CD4-positive, alpha-beta T cell (primary cell): Measurements from ENCODE around the gene AKAP9. TPM values are rescaled to one million over a fixed set of nuclear protein-coding genes. Genes with fewer than 3 reads are reported as not detected.
"Not testable (repeated sequence)": the region's sequence is repeated elsewhere in the genome, so short reads cannot be mapped to it uniquely, and the experiment has no call there.

Experiments used
- ATAC-seq: fragments of 200-7000 bp; cut with Tn5 transposase; one replicate; pipeline ENCODE4 v1.10.0; 2022; ENCODE audit warnings: mild to moderate bottlenecking; ENCODE audit not compliant: poor library complexity
- CTCF ChIA-PET: fragments of 350-600 bp; sonication (Branson Sonifier 250); formaldehyde crosslinking; loops from one replicate; lab custom pipeline; 2021; ENCODE audit warnings: antibody characterized with exemption, inconsistent platforms; lab: Charles Lee
- POLR2A ChIA-PET: fragments of 350-600 bp; sonication (Branson Sonifier 250); formaldehyde crosslinking; loops from one replicate; lab custom pipeline; 2021; ENCODE audit warnings: antibody characterized with exemption, inconsistent platforms; lab: Charles Lee
- DNase-seq, 14 experiments: peaks; one replicate each; pipeline ENCODE4 v3.0.0-alpha.2; 2013 to 2020; ENCODE audit warnings: mixed read lengths in 2 of 14
- H3K27ac ChIP-seq, 2 donors: one replicate each; pipeline versions ENCODE4 v1.5.1 to v1.7.0; 2013; ENCODE audit warnings: low read length in 2 of 2, low read depth in 1 of 2, mild to moderate bottlenecking in 1 of 2
- H3K27me3 ChIP-seq, 2 experiments: 1 replicate in 1 of 2; 2 replicates in 1 of 2; pipeline versions ENCODE4 v1.6.1 to v1.7.0; 2013; ENCODE audit warnings: low read length in 2 of 2, control low read depth in 1 of 2, mild to moderate bottlenecking in 1 of 2, moderate library complexity in 1 of 2; ENCODE audit not compliant: insufficient read depth in 2 of 2, control insufficient read depth in 1 of 2
- H3K36me3 ChIP-seq: one replicate; pipeline ENCODE4 v1.6.1; 2013; ENCODE audit warnings: low read length, control low read depth; ENCODE audit not compliant: insufficient read depth
- H3K4me1 ChIP-seq: one replicate; pipeline ENCODE4 v1.6.1; 2013; ENCODE audit warnings: low read length, control low read depth; ENCODE audit not compliant: insufficient read depth
- H3K4me3 ChIP-seq: one replicate; pipeline ENCODE4 v1.5.1; 2013; ENCODE audit warnings: mild to moderate bottlenecking, low read length, moderate library complexity
- H3K9me3 ChIP-seq, 2 experiments: 1 replicate in 1 of 2; 2 replicates in 1 of 2; pipeline versions ENCODE4 v1.6.1 to v1.7.0; 2013; ENCODE audit warnings: low read length in 2 of 2, mild to moderate bottlenecking in 2 of 2, control low read depth in 1 of 2, moderate library complexity in 1 of 2; ENCODE audit not compliant: control insufficient read depth in 1 of 2, insufficient read depth in 1 of 2
- H3K27ac Mint-ChIP-seq: one replicate; pipeline ENCODE4 v1.8.0; 2020; ENCODE audit warnings: mixed read lengths
- H3K27me3 Mint-ChIP-seq: one replicate; pipeline ENCODE4 v1.8.0; 2021; ENCODE audit warnings: mixed read lengths
- H3K36me3 Mint-ChIP-seq: one replicate; pipeline ENCODE4 v1.8.0; 2021; ENCODE audit warnings: low read depth, mixed read lengths
- H3K4me1 Mint-ChIP-seq: one replicate; pipeline ENCODE4 v1.8.0; 2021; ENCODE audit warnings: low read depth, mixed read lengths
- H3K4me3 Mint-ChIP-seq: one replicate; pipeline ENCODE4 v1.8.0; 2020; ENCODE audit warnings: mild to moderate bottlenecking, mixed read lengths
- H3K9me3 Mint-ChIP-seq: one replicate; pipeline ENCODE4 v1.8.0; 2020; ENCODE audit warnings: mixed read lengths
- intact Hi-C, 2 experiments: fragments of 100-400 bp; cut with DNase I in 1 of 2; cut with micrococcal nuclease in 1 of 2; formaldehyde crosslinking; loops; one replicate each; pipeline versions ENCODE4 v1.15.1 to v1.9.0; 2023 to 2025; cut with DNase I, micrococcal nuclease
- total RNA-seq, 174 experiments: library from RNA in 2 of 174; stranded (reverse) in 2 of 174; gene quantifications; one replicate each; pipeline ENCODE4 v1.2.3 and lab custom pipeline; 2021 to 2026
- TF ChIP-seq, protein P1 (sequence below): fragments of 200-600 bp; IDR thresholded peaks from one replicate; pipeline ENCODE4 v1.8.0; 2022; ENCODE audit warnings: antibody characterized with exemption, mild to moderate bottlenecking

The AKAP9 gene
- total RNA-seq, 2 experiments from 2014 or later = 62.5 to 64.8 TPM

DNA sequence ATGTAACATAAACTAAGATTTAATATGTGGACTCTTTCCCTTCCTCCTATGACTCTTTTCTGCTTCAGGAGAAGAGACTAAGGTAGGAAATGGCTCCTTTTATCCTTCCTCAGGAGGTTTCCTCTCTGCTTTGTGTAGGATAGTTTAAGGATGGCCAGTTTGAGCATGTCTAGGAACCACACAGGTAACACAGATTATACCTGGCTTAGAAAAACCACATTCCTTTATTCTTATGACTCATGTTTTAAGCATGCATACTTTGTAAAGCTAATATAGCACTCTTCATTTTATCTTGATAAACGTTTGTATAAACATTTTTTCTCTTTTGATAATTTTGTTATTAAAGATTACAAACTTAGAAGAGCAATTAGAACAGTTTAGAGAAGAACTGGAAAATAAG lies 135.8 kb downstream of the AKAP9 start:
- ChIA-PET CTCF (no interaction called here), POLR2A (no interaction called here)
- no peak overlapping the region for H3K4me3 ChIP-seq
- DNase-seq (no peak), ATAC-seq (no peak)
- no peaks in the 10 kb centered on the region for H3K4me1 Mint-ChIP-seq
- H3K36me3 Mint-ChIP-seq = peaks cover 82% of the 10 kb centered on the region
- no peaks in the 10 kb centered on the region for H3K9me3 Mint-ChIP-seq
- TF ChIP-seq, protein P1, sequence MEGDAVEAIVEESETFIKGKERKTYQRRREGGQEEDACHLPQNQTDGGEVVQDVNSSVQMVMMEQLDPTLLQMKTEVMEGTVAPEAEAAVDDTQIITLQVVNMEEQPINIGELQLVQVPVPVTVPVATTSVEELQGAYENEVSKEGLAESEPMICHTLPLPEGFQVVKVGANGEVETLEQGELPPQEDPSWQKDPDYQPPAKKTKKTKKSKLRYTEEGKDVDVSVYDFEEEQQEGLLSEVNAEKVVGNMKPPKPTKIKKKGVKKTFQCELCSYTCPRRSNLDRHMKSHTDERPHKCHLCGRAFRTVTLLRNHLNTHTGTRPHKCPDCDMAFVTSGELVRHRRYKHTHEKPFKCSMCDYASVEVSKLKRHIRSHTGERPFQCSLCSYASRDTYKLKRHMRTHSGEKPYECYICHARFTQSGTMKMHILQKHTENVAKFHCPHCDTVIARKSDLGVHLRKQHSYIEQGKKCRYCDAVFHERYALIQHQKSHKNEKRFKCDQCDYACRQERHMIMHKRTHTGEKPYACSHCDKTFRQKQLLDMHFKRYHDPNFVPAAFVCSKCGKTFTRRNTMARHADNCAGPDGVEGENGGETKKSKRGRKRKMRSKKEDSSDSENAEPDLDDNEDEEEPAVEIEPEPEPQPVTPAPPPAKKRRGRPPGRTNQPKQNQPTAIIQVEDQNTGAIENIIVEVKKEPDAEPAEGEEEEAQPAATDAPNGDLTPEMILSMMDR = no peak
- H3K27ac ChIP-seq = no peak overlapping the region
- H3K27ac Mint-ChIP-seq = no peak overlapping the region
- H3K27me3 Mint-ChIP-seq = no peaks in the 10 kb centered on the region
- H3K27me3 ChIP-seq = no peaks in the 10 kb centered on the region
- H3K4me1 ChIP-seq = no peaks in the 10 kb centered on the region
- no peaks in the 10 kb centered on the region for H3K9me3 ChIP-seq
- intact Hi-C loops = no loop called here
- no peak overlapping the region for H3K4me3 Mint-ChIP-seq
- peaks cover 45% of the 10 kb centered on the region for H3K36me3 ChIP-seq

DNA sequence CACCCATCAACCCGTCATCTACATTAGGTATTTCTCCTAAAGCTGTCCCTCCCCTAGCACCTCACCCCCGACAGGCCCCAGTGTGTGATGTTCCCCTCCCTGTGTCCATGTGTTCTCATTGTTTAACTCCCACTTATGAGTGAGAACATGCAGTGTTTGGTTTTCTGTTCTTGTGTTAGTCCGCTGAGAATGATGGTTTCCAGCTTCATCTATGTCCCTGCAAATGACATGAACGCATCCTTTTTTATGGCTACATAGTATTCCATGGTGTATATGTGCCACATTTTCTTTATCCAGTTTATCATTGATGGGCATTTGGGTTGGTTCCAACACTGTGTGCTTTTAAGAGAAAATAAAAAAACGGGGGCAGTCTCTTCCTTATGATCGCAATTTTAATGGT lies 143.3 kb downstream of the AKAP9 start:
- H3K27ac ChIP-seq, H3K27me3 Mint-ChIP-seq, H3K4me3 Mint-ChIP-seq, ATAC-seq, H3K4me1 ChIP-seq, CTCF ChIA-PET, intact Hi-C loops, POLR2A ChIA-PET, H3K27me3 ChIP-seq, H3K4me3 ChIP-seq, H3K9me3 ChIP-seq, DNase-seq, H3K27ac Mint-ChIP-seq, H3K9me3 Mint-ChIP-seq, H3K4me1 Mint-ChIP-seq: not testable (repeated sequence)
- peaks cover 90% of the 10 kb centered on the region for H3K36me3 Mint-ChIP-seq
- H3K36me3 ChIP-seq = peaks cover 81% of the 10 kb centered on the region

GRCh38 chr7:92088266-92088665 lies 147.6 kb downstream of the AKAP9 start:
- Mint-ChIP-seq H3K4me1 (no peaks in the 10 kb centered on the region), H3K27me3 (no peaks in the 10 kb centered on the region), H3K4me3 (no peak overlapping the region), H3K36me3 (peaks cover 90% of the 10 kb centered on the region), H3K27ac (no peak overlapping the region), H3K9me3 (no peaks in the 10 kb centered on the region)
- DNase-seq = no peak
- no peaks in the 10 kb centered on the region for H3K4me1 ChIP-seq
- ChIA-PET POLR2A (no interaction called here), CTCF (no interaction called here)
- no peaks in the 10 kb centered on the region for H3K27me3 ChIP-seq
- no peaks in the 10 kb centered on the region for H3K9me3 ChIP-seq
- ATAC-seq = no peak
- H3K4me3 ChIP-seq = no peak overlapping the region
- H3K36me3 ChIP-seq = peaks cover 81% of the 10 kb centered on the region
- TF ChIP-seq, protein P1 = no peak
- intact Hi-C loops = no loop called here
- H3K27ac ChIP-seq = no peak overlapping the region

DNA sequence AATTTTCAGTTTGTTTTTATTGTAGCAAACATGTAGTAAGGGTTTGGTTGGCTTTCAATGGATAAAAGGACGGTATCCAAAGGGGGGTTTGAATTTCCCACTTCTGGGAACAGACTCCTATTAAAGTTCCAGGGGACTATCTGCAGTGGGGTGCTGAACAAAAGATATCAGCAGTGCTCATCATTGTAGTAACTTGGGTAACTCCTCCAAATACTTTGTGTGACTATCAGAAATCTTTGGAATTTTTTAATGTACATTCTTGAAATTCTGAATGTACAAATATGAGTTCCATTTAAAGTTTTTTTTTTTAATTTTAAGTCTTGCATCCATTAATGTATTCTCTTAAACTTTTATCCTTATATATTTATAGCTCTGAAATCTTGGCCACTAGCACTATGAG lies 151.5 kb downstream of the AKAP9 start:
- POLR2A ChIA-PET = interaction anchor here (0.6 to 0.7 kb wide), 3 partner anchors 11 to 337 kb away, joined by 3 read pairs; no protein-coding TSS in a partner anchor
- CTCF ChIA-PET = no interaction called here

More for the DNA sequence above, 151.5 kb downstream of the AKAP9 start:
- DNase-seq (no peak), ATAC-seq (no peak)
- peaks cover 79% of the 10 kb centered on the region for H3K36me3 ChIP-seq
- TF ChIP-seq, protein P1 = no peak
- no peaks in the 10 kb centered on the region for H3K9me3 ChIP-seq
- Mint-ChIP-seq H3K27ac (no peak overlapping the region), H3K9me3 (no peaks in the 10 kb centered on the region), H3K4me3 (no peak overlapping the region), H3K36me3 (peaks cover 83% of the 10 kb centered on the region), H3K27me3 (no peaks in the 10 kb centered on the region), H3K4me1 (no peaks in the 10 kb centered on the region)
- H3K4me3 ChIP-seq = no peak overlapping the region
- intact Hi-C loops = no loop called here
- no peaks in the 10 kb centered on the region for H3K4me1 ChIP-seq
- no peaks in the 10 kb centered on the region for H3K27me3 ChIP-seq
- no peak overlapping the region for H3K27ac ChIP-seq
